SK-N-SH (cell line): ENCODE measurements around the gene KNL1. TPM values are rescaled to one million over a fixed set of nuclear protein-coding genes. Genes with fewer than 3 reads are reported as not detected.

Experiments
- CTCF ChIA-PET: fragments of 300-600, 350-600 bp; formaldehyde crosslinking; extraction: SDS; loops from one replicate; lab custom pipeline; 2021; lab: Yijun Ruan, JAX
- POLR2A ChIA-PET: fragments of 350-600 bp; sonication (Branson Sonifier 250); formaldehyde crosslinking; extraction: SDS; loops from one replicate; lab custom pipeline; 2020; ENCODE audit warnings: antibody characterized with exemption, inconsistent platforms; lab: Yijun Ruan, JAX
- DNase-seq: peaks from one replicate; pipeline ENCODE4 v3.0.0; 2012
- H2AFZ ChIP-seq: fragments of 200-600 bp; sonication (generic); 2 replicates; pipeline ENCODE4 v1.8.1; 2016; ENCODE audit warnings: antibody characterized with exemption, mild to moderate bottlenecking, low read depth
- H3F3A ChIP-seq: fragments of 200-600 bp; sonication (generic); replicated peaks from 2 replicates; pipeline ENCODE3; 2016; ENCODE audit warnings: antibody characterized with exemption, mild to moderate bottlenecking; ENCODE audit not compliant: insufficient read depth
- H3K27ac ChIP-seq, 2 experiments: fragments of 200-500 bp in 1 of 2; fragments of 200-600 bp in 1 of 2; sonication (Bioruptor generic) in 1 of 2; sonication (generic), shearing (Covaris generic) in 1 of 2; 2 replicates each; pipeline versions ENCODE4 v1.5.1 to v1.6.1; 2014 to 2016; ENCODE audit warnings: low read depth in 2 of 2, inconsistent platforms in 1 of 2, low read length in 1 of 2, mild to moderate bottlenecking in 1 of 2, mixed read lengths in 1 of 2
- H3K27me3 ChIP-seq: fragments of 200-600 bp; sonication (generic), shearing (Covaris generic); 2 replicates; pipeline ENCODE4 v1.6.1; 2016; ENCODE audit warnings: mixed run types; ENCODE audit not compliant: insufficient read depth
- H3K36me3 ChIP-seq, 2 experiments: fragments of 200-500 bp in 1 of 2; fragments of 200-600 bp in 1 of 2; sonication (Bioruptor generic) in 1 of 2; sonication (generic) in 1 of 2; replicated peaks in 1 of 2; 2 replicates each; pipeline versions ENCODE3 to v1.5.1; 2014 to 2016; ENCODE audit warnings: low read length in 1 of 2, mild to moderate bottlenecking in 1 of 2; ENCODE audit not compliant: insufficient read depth in 2 of 2, control insufficient read depth in 1 of 2
- H3K4me1 ChIP-seq, 2 experiments: fragments of 200-500 bp in 1 of 2; fragments of 200-600 bp in 1 of 2; sonication (Bioruptor generic) in 1 of 2; sonication (generic), shearing (Covaris generic) in 1 of 2; 2 replicates each; pipeline versions ENCODE4 v1.5.1 to v1.6.1; 2014 to 2016; ENCODE audit warnings: low read depth in 1 of 2, low read length in 1 of 2, mixed run types in 1 of 2; ENCODE audit not compliant: insufficient read depth in 2 of 2, control insufficient read depth in 1 of 2
- H3K4me2 ChIP-seq: fragments of 200-600 bp; sonication (generic), shearing (Covaris generic); 2 replicates; pipeline ENCODE4 v1.6.1; 2017; ENCODE audit warnings: mixed run types
- H3K4me3 ChIP-seq, 2 experiments: fragments of 200-500 bp in 1 of 2; fragments of 200-600 bp in 1 of 2; sonication (Bioruptor generic) in 1 of 2; sonication (generic), shearing (Covaris generic) in 1 of 2; 2 replicates each; pipeline versions ENCODE4 v1.5.1 to v1.8.1; 2014 to 2016; ENCODE audit warnings: low read depth in 2 of 2, inconsistent platforms in 1 of 2, low read length in 1 of 2, mild to moderate bottlenecking in 1 of 2, mixed read lengths in 1 of 2, moderate library complexity in 1 of 2
- H3K79me2 ChIP-seq: fragments of 200-600 bp; sonication (generic); 2 replicates; pipeline ENCODE4 v1.8.1; 2017; ENCODE audit warnings: mild to moderate bottlenecking; ENCODE audit not compliant: insufficient read depth
- H3K9ac ChIP-seq: fragments of 200-600 bp; sonication (generic); 2 replicates; pipeline ENCODE4 v1.6.1; 2017; ENCODE audit warnings: mixed run types
- H3K9me2 ChIP-seq: fragments of 200-600 bp; sonication (generic); 2 replicates; pipeline ENCODE4 v1.6.1; 2017; ENCODE audit warnings: mixed run types
- H3K9me3 ChIP-seq: fragments of 200-600 bp; sonication (generic); 2 replicates; pipeline ENCODE4 v1.6.1; 2017; ENCODE audit warnings: mixed run types, mild to moderate bottlenecking, moderate library complexity
- H4K20me1 ChIP-seq: fragments of 200-600 bp; sonication (generic); 2 replicates; pipeline ENCODE4 v1.6.1; 2017; ENCODE audit warnings: mild to moderate bottlenecking, mixed run types; ENCODE audit not compliant: insufficient read depth
- CHD2 ChIP-seq: fragments of 150-350 bp; IDR thresholded peaks from 2 replicates; pipeline ENCODE4 v1.6.1; 2018; ENCODE audit warnings: low read length; ENCODE audit not compliant: partially characterized antibody
- FOSL2 ChIP-seq: IDR thresholded peaks from 2 replicates; pipeline ENCODE4 v1.4.0; 2012; ENCODE audit warnings: low read depth, mild to moderate bottlenecking, moderate library complexity, borderline replicate concordance
- MXI1 ChIP-seq: IDR thresholded peaks from 2 replicates; pipeline ENCODE4 v1.6.1; 2012; ENCODE audit warnings: mild to moderate bottlenecking, low read depth, low read length, improper control_type of control experiment
- NFIC ChIP-seq: IDR thresholded peaks from 2 replicates; pipeline ENCODE4 v1.4.0; 2012; ENCODE audit warnings: borderline replicate concordance
- NRF1 ChIP-seq: IDR thresholded peaks from 2 replicates; pipeline ENCODE4 v1.6.1; 2012; ENCODE audit warnings: low read depth, mild to moderate bottlenecking, low read length
- PBX3 ChIP-seq: IDR thresholded peaks from 2 replicates; pipeline ENCODE4; 2012
- REST ChIP-seq: IDR thresholded peaks from 2 replicates; pipeline ENCODE4 v1.6.1; 2012; ENCODE audit warnings: mild to moderate bottlenecking, low read depth, low read length, moderate library complexity
- SIN3A ChIP-seq: IDR thresholded peaks from 2 replicates; pipeline ENCODE4 v1.6.1; 2012; ENCODE audit warnings: low read depth, mild to moderate bottlenecking, low read length, moderate library complexity, borderline replicate concordance
- polyA plus RNA-seq, 3 experiments: library from polyadenylated mRNA; depleted of rRNA; stranded (reverse); fragments of >200 nt; gene quantifications; 2 replicates each; pipeline ENCODE4 v1.2.3, GENCODE V29; 2012
- TF ChIP-seq, protein P1 (sequence below): fragments of 200-600 bp; sonication (generic); IDR thresholded peaks from 2 replicates; pipeline ENCODE4 v1.6.1; 2017; ENCODE audit warnings: antibody characterized with exemption, mild to moderate bottlenecking, moderate library complexity

KNL1 gene
- polyA plus RNA-seq, 1 of the 3 experiments (the other 2 are of a cell fraction), result 1.6 TPM

GRCh38 chr15:40563426-40563825 is 30.6 kb upstream of the KNL1 start:
- no peak for DNase-seq
- no peaks in the 10 kb centered on the region for H4K20me1 ChIP-seq
- no peak for TF ChIP-seq NRF1
- TF ChIP-seq FOSL2, result no peak
- no peak for TF ChIP-seq NFIC
- TF ChIP-seq CHD2, result no peak
- no peak for TF ChIP-seq SIN3A
- no peak for TF ChIP-seq MXI1
- TF ChIP-seq REST, result no peak
- no peak for TF ChIP-seq PBX3
- TF ChIP-seq, protein P1, sequence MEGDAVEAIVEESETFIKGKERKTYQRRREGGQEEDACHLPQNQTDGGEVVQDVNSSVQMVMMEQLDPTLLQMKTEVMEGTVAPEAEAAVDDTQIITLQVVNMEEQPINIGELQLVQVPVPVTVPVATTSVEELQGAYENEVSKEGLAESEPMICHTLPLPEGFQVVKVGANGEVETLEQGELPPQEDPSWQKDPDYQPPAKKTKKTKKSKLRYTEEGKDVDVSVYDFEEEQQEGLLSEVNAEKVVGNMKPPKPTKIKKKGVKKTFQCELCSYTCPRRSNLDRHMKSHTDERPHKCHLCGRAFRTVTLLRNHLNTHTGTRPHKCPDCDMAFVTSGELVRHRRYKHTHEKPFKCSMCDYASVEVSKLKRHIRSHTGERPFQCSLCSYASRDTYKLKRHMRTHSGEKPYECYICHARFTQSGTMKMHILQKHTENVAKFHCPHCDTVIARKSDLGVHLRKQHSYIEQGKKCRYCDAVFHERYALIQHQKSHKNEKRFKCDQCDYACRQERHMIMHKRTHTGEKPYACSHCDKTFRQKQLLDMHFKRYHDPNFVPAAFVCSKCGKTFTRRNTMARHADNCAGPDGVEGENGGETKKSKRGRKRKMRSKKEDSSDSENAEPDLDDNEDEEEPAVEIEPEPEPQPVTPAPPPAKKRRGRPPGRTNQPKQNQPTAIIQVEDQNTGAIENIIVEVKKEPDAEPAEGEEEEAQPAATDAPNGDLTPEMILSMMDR, result no peak
- TF ChIP-seq, all 33 proteins: peak for 0
- Histone ChIP-seq H3K36me3 (no peaks in the 10 kb centered on the region), H3K79me2 (peaks cover 44% of the 10 kb centered on the region), H3K9me3 (no peaks in the 10 kb centered on the region), H3K27me3 (no peaks in the 10 kb centered on the region), H3K4me2 (peak overlapping the region; percentile 94), H3K27ac (no peak overlapping the region), H3K4me1 (peaks cover 0 to 4% of the 10 kb centered on the region in 2 experiments; a peak in 2 of 4 replicates), H3K4me3 (peak overlapping the region in 1 of 2 experiments; percentile 87; a peak in 2 of 4 replicates), H3K9ac (peak overlapping the region; percentile 73; the same call in 1 of the 2 replicates), H2AFZ (no peak overlapping the region), H3F3A (no peaks in the 10 kb centered on the region), H3K9me2 (no peaks in the 10 kb centered on the region)
- POLR2A ChIA-PET, result interaction anchor here (0.7 kb wide), 1 partner anchor 452 kb away, joined by 3 read pairs; no protein-coding TSS in a partner anchor
- CTCF ChIA-PET, result interaction anchor here (1.0 kb wide), 1 partner anchor 36 kb away, joined by 3 read pairs; no protein-coding TSS in a partner anchor
